T-helper 2 cell treated with Interferon-gamma antibody and Interleukin-4, amounts not matched to agents 100 ng/mL and 5 ng/mL, for 36 hours (primary cell): ENCODE measurements around the gene GNB1L. TPM values are rescaled to one million over a fixed set of nuclear protein-coding genes. Genes with fewer than 3 reads are reported as not detected.

Source experiments
- intact Hi-C: fragments of 100-400 bp; cut with micrococcal nuclease; formaldehyde crosslinking; loops from one replicate; pipeline ENCODE4 v1.15.1; 2023
- total RNA-seq: library from RNA; stranded (reverse); gene quantifications from 2 replicates; pipeline ENCODE4 v1.2.3, GENCODE V29; 2022

GNB1L gene
- total RNA-seq, 1 donor from 2014 or later = 9.6 TPM

GRCh38 chr22:19740586-19740985 is 114.1 kb downstream of the GNB1L start:
- intact Hi-C loops = no loop called here

- intact Hi-C loops = no loop called here
Observed at GRCh38 chr22:19739911-19740449, 114.7 kb downstream of the GNB1L start.

- intact Hi-C loops = no loop called here
Observed at GRCh38 chr22:19739448-19739895, 115.2 kb downstream of the GNB1L start.

- intact Hi-C loops = no loop called here
Observed at GRCh38 chr22:19738664-19739447, 115.8 kb downstream of the GNB1L start.

GRCh38 chr22:19737846-19738663 is 116.6 kb downstream of the GNB1L start:
- intact Hi-C loops = no loop called here

- intact Hi-C loops = no loop called here
Observed at GRCh38 chr22:19735665-19736510, 118.8 kb downstream of the GNB1L start.

GRCh38 chr22:19734837-19735382 is 119.8 kb downstream of the GNB1L start:
- intact Hi-C loops = no loop called here

GRCh38 chr22:19734163-19734562 is 120.5 kb downstream of the GNB1L start:
- intact Hi-C loops = no loop called here

- intact Hi-C loops = no loop called here
Observed at GRCh38 chr22:19733755-19734154, 120.9 kb downstream of the GNB1L start.

Other genes with a start within 250 kb of the GNB1L start
- gene SEPTIN5, start 140.4 kb downstream of the GNB1L start, total RNA-seq = 0.45 TPM in 1 of 2 replicates, not detected in the other
- not detected in 2 replicates for gene GP1BB, start 131.3 kb downstream of the GNB1L start, total RNA-seq
- gene TBX1, start 94.1 kb downstream of the GNB1L start, total RNA-seq = 0.11 and 0.36 TPM in 2 replicates
- gene RTL10, start within 50 bp of the GNB1L start, total RNA-seq = 15.0 and 17.1 TPM in 2 replicates
- 66.9 and 67.5 TPM in 2 replicates for gene COMT, start 86.9 kb upstream of the GNB1L start, total RNA-seq
- gene TXNRD2, start 86.9 kb upstream of the GNB1L start, total RNA-seq = 21.3 and 21.7 TPM in 2 replicates
- gene ARVCF, start 161.9 kb upstream of the GNB1L start, total RNA-seq = 0.75 and 0.84 TPM in 2 replicates
- 39.1 and 43.5 TPM in 2 replicates for gene TANGO2, start 166.2 kb upstream of the GNB1L start, total RNA-seq
- 61.3 and 61.4 TPM in 2 replicates for gene DGCR8, start 225.4 kb upstream of the GNB1L start, total RNA-seq